Frontal cortex (tissue), 1 donor: ENCODE data around the gene ZNF841. TPM values are rescaled to one million over a fixed set of nuclear protein-coding genes. Genes with fewer than 3 reads are reported as not detected.

ENCODE experiments used
- small RNA-seq: library from RNA; depleted of rRNA; stranded (forward); fragments of <200 nt; gene quantifications from one replicate; pipeline ENCODE3, GENCODE V24; 2014
- total RNA-seq: library from RNA; depleted of rRNA; stranded (reverse); fragments of >200 nt; gene quantifications from one replicate; pipeline ENCODE4 v1.2.3, GENCODE V29; 2014

The ZNF841 gene
- total RNA-seq, 1 donor from 2014 or later = 52.6 TPM

Small RNA genes within 50 kb of the gene (small RNA-seq; reads per million reads assigned to genes)
- not detected for gene RPL37P23

Other genes starting within 250 kb of the ZNF841 start
- gene ZNF577, start 207.8 kb downstream of the ZNF841 start, total RNA-seq = 64.8 TPM
- gene ZNF649, start 190.7 kb downstream of the ZNF841 start, total RNA-seq = 41.2 TPM
- 10.6 TPM for gene ZNF613, start 168.3 kb downstream of the ZNF841 start, total RNA-seq
- gene ZNF350, start 108.9 kb downstream of the ZNF841 start, total RNA-seq = 20.8 TPM
- gene ZNF615, start 87.6 kb downstream of the ZNF841 start, total RNA-seq = 26.5 TPM
- gene ZNF614, start 67.4 kb downstream of the ZNF841 start, total RNA-seq = 32.6 TPM
- gene ZNF432, start 46.9 kb downstream of the ZNF841 start, total RNA-seq = 18.8 TPM
- gene ZNF616, start 44.2 kb upstream of the ZNF841 start, total RNA-seq = 28.9 TPM
- gene ZNF836, start 75.9 kb upstream of the ZNF841 start, total RNA-seq = 47.7 TPM
- 159 TPM for gene PPP2R1A, start 94.3 kb upstream of the ZNF841 start, total RNA-seq
- gene ZNF766, start 173.8 kb upstream of the ZNF841 start, total RNA-seq = 19.2 TPM
- gene ZNF480, start 201.4 kb upstream of the ZNF841 start, total RNA-seq = 11.4 TPM
- 20.0 TPM for gene ZNF610, start 240.5 kb upstream of the ZNF841 start, total RNA-seq